Transverse colon (tissue), 4 donors: Measurements from ENCODE around the gene KNDC1. TPM values are rescaled to one million over a fixed set of nuclear protein-coding genes. Genes with fewer than 3 reads are reported as not detected.

Experiments used
- DNase-seq: peaks from one replicate; pipeline ENCODE4 v3.0.0-alpha.2; 2019
- H3K27ac ChIP-seq, 4 donors: fragments of 200-600 bp; sonication (generic); 2 replicates each; pipeline ENCODE4 v1.5.1; 2016 to 2018; ENCODE audit warnings: inconsistent platforms in 4 of 4
- H3K27me3 ChIP-seq: fragments of 200-600 bp; sonication (generic); 2 replicates; pipeline ENCODE4 v1.5.1; 2017; ENCODE audit warnings: inconsistent platforms
- H3K36me3 ChIP-seq, 4 donors: fragments of 200-600 bp; sonication (generic); 2 replicates each; pipeline ENCODE4 v1.5.1; 2017 to 2019; ENCODE audit warnings: inconsistent platforms in 4 of 4
- H3K4me1 ChIP-seq, 4 donors: fragments of 200-600 bp; sonication (generic); 2 replicates each; pipeline ENCODE4 v1.5.1; 2017 to 2020; ENCODE audit warnings: inconsistent platforms in 4 of 4
- H3K4me3 ChIP-seq, 4 donors: fragments of 200-600 bp; sonication (generic); 1 replicate in 1 of 4; 2 replicates in 3 of 4; pipeline versions ENCODE4 v1.5.1 to v1.6.1; 2017 to 2019; ENCODE audit warnings: inconsistent platforms in 4 of 4
- H3K9me3 ChIP-seq, 2 donors: fragments of 200-600 bp; sonication (generic); 2 replicates each; pipeline ENCODE4 v1.5.1; 2017 to 2019; ENCODE audit warnings: inconsistent platforms in 2 of 2
- CTCF ChIP-seq, 5 experiments: fragments of 200-600 bp in 3 of 5; fragments of 450-650 bp in 2 of 5; sonication (generic) in 3 of 5; IDR thresholded peaks; 1 replicate in 2 of 5; 2 replicates in 3 of 5; pipeline ENCODE4 v1.5.1; 2016 to 2017; ENCODE audit warnings: antibody characterized with exemption in 5 of 5, inconsistent platforms in 3 of 5, mild to moderate bottlenecking in 2 of 5, moderate library complexity in 1 of 5
- EP300 ChIP-seq: sonication (generic); formaldehyde crosslinking; IDR thresholded peaks from one replicate; pipeline ENCODE4 v1.6.1; 2017; ENCODE audit warnings: antibody characterized with exemption, low read depth
- POLR2A ChIP-seq: fragments of 450-650 bp; IDR thresholded peaks from one replicate; pipeline ENCODE4 v1.6.1; 2016; ENCODE audit warnings: antibody characterized with exemption, mild to moderate bottlenecking, moderate library complexity
- POLR2AphosphoS5 ChIP-seq, 3 donors: sonication (generic); formaldehyde crosslinking; IDR thresholded peaks; one replicate each; pipeline ENCODE4 v1.6.1; 2016; ENCODE audit warnings: antibody characterized with exemption in 3 of 3
- WGBS, 2 donors: methylation state at CpG; one replicate each; pipeline ENCODE4 v1.1.5; 2018; ENCODE audit warnings: low coverage in 1 of 2; 5-methylcytosine and 5-hydroxymethylcytosine counted together
- in situ Hi-C, 4 donors: fragments of 200-750 bp; cut with MboI; loops; one replicate each; pipeline versions ENCODE4 v1.15.0 to v1.15.1; 2017; ENCODE audit warnings: low sequenced_read_pairs in 3 of 4, low pct_ligation_motif_present in 1 of 4, low pct_unique_long_range_greater_than_20kb in 1 of 4
- intact Hi-C: fragments of 100-400 bp; cut with DNase I; formaldehyde crosslinking; loops from one replicate; pipeline ENCODE4 v1.15.1; 2023; ENCODE audit warnings: low total_unique reads
- total RNA-seq, 4 donors: library from RNA; depleted of rRNA; stranded (reverse); fragments of >200 nt; gene quantifications; one replicate each; pipeline ENCODE4 v1.1.0, GENCODE V29; 2016

The KNDC1 gene
- total RNA-seq, 4 donors from 2014 or later: 0.14 to 1.2 TPM; not detected in 2

DNA sequence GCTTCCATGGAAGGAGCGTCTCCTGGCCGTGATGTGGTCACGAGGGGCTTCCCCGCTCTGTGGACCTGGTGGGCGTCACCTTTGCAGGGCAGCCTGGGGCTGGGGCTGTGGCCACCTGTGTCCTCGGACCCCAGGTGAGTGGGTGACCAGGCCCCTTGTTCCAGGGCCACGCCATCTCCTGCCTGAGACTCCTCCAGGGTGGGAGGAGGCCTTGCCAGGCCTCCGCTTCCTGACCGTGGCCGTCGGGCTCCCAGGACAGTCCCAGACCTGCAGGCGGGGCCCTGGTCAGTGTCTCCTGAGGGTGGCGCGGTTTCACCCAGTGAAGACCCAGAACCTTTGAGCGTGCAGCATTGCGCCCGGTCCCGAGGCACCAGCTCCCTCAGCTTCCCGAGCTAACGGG lies 49.6 kb downstream of the KNDC1 start:
- DNase-seq: no peak
- no peak overlapping the region for H3K4me3 ChIP-seq
- no peak overlapping the region for H3K27ac ChIP-seq
- intact Hi-C loops (no loop called here), in situ Hi-C loops (no loop called here)
- H3K27me3 ChIP-seq: no peaks in the 10 kb centered on the region
- TF ChIP-seq CTCF (IDR thresholded peaks at IDR 0.05): no peak
- TF ChIP-seq POLR2AphosphoS5 (IDR thresholded peaks at IDR 0.05): no peak
- no peak for TF ChIP-seq EP300
- TF ChIP-seq POLR2A: no peak
- 83% methylated on average over 12 of the region's 20 CpGs; no CpG with 5 or more reads in 1 of the 2 donors for WGBS, 2 donors
- H3K9me3 ChIP-seq: no peaks in the 10 kb centered on the region
- H3K4me1 ChIP-seq: no peaks in the 10 kb centered on the region
- H3K36me3 ChIP-seq: no peaks in the 10 kb centered on the region

DNA sequence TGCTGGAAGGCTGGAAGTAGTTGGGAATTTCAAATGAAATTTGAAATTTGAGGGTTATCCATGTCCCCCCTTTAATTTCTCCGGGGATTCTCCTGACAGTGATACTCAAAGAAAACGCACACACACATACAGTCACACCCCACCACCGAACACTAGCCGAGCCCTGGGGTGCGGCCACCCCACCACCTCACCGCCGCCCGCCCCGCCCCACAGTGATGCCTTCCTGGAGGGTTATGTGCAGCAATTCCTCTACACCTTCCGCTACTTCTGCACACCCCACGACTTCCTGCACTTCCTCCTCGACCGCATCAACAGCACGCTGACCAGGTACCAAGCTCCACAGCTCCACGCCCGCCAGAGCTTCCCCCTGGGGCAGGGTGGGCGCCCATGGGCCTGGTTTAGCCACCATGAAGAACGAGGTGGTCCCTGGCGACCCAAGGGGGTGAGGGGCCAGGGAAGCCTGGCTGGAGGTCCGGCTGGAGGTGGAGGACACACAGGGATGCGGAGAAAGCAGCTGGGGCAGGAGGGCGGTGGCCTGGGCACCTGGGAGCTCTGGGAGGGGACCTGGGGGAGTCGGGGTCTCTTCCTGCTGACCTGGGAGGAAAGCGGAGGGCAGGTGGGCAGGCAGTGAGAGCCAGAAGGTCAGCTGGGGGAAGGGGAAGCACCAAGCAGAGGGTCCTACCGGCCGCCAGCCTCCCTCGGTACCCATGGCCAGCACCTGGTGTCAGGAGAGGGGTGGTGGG lies 50.5 kb downstream of the KNDC1 start:
- no peak for DNase-seq
- H3K4me1 ChIP-seq: no peaks in the 10 kb centered on the region
- no peaks in the 10 kb centered on the region for H3K36me3 ChIP-seq
- 65 to 66% methylated on average over 7 to 24 of the region's 27 CpGs for WGBS, 2 donors
- H3K9me3 ChIP-seq: no peaks in the 10 kb centered on the region
- in situ Hi-C loops: no loop called here
- H3K27ac ChIP-seq: no peak overlapping the region
- no peak overlapping the region for H3K4me3 ChIP-seq
- TF ChIP-seq EP300 (no peak), POLR2A (no peak), POLR2AphosphoS5 (IDR thresholded peaks at IDR 0.05) (no peak), CTCF (IDR thresholded peaks at IDR 0.05) (no peak)
- no peaks in the 10 kb centered on the region for H3K27me3 ChIP-seq
- intact Hi-C loops: no loop called here

- Histone ChIP-seq H3K4me1 (no peaks in the 10 kb centered on the region), H3K4me3 (no peak overlapping the region), H3K36me3 (no peaks in the 10 kb centered on the region), H3K27me3 (no peaks in the 10 kb centered on the region), H3K9me3 (no peaks in the 10 kb centered on the region), H3K27ac (no peak overlapping the region)
- intact Hi-C loops (no loop called here), in situ Hi-C loops (no loop called here)
- DNase-seq: no peak
- TF ChIP-seq EP300 (no peak), POLR2A (no peak), CTCF (IDR thresholded peaks at IDR 0.05) (no peak), POLR2AphosphoS5 (IDR thresholded peaks at IDR 0.05) (no peak)
- 75% methylated on average over 23 of the region's 25 CpGs; no CpG with 5 or more reads in 1 of the 2 donors for WGBS, 2 donors
These were observed 51.3 kb downstream of the KNDC1 start for GRCh38 chr10:133211141-133211830.

DNA sequence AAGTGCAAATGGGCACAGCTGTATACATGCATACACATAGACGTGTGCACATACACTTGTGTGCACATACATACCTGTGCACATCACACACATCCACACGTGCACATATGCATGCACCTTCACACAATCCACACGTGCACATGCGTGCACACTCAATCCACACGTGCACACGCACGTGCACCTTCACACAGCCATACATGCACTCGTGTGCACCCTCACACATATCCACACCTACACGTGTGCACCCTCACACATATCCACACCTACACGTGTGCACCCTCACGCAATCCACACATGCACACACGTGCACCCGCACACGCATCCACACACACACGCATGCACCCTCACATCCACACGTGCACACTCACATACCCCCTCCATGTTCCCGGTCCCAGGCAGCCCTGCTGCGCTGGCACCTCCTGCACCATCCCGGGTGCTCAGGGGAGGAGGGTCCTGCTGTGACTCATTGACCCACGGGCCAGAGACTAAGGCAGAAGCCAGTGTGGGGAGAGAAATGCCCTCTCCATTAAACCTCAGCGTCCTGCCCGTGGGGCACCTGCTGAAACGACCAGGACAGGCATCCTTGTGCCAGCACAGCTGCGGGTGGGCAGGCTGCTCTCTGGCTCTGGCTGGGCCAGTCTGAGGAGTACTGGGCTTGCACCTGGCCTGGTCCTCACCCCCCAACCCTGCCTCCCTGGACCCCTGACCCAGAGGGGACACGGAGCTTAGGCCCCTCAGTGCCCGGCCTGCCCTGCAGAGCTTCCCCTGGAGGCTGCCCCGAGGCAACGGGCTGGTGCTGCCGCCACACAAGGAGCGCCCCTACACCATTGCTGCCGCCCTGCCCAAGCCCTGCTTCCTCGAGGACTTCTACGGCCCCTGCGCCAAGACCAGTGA lies 52.2 kb downstream of the KNDC1 start:
- no peaks in the 10 kb centered on the region for H3K36me3 ChIP-seq
- WGBS, 2 donors: 86% methylated on average over 13 to 28 of the region's 34 CpGs
- H3K9me3 ChIP-seq: no peaks in the 10 kb centered on the region
- H3K4me3 ChIP-seq: no peak overlapping the region
- intact Hi-C loops (no loop called here), in situ Hi-C loops (no loop called here)
- DNase-seq: no peak
- TF ChIP-seq POLR2AphosphoS5 (IDR thresholded peaks at IDR 0.05): no peak
- no peak for TF ChIP-seq EP300
- TF ChIP-seq POLR2A: no peak
- no peak for TF ChIP-seq CTCF (IDR thresholded peaks at IDR 0.05)
- H3K4me1 ChIP-seq: no peaks in the 10 kb centered on the region
- no peaks in the 10 kb centered on the region for H3K27me3 ChIP-seq
- no peak overlapping the region for H3K27ac ChIP-seq
